GM19455 (cell line): ENCODE data around the gene ANTKMT.

ENCODE experiments used
- ATAC-seq: cut with Tn5 transposase; IDR thresholded peaks from one replicate; pipeline ENCODE4 v1.9.1; 2021; ENCODE audit not compliant: unreplicated experiment

The ANTKMT gene, protein sequence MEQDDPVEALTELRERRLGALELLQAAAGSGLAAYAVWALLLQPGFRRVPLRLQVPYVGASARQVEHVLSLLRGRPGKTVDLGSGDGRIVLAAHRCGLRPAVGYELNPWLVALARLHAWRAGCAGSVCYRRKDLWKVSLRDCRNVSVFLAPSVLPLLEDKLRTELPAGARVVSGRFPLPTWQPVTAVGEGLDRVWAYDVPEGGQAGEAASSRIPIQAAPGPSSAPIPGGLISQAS

DNA sequence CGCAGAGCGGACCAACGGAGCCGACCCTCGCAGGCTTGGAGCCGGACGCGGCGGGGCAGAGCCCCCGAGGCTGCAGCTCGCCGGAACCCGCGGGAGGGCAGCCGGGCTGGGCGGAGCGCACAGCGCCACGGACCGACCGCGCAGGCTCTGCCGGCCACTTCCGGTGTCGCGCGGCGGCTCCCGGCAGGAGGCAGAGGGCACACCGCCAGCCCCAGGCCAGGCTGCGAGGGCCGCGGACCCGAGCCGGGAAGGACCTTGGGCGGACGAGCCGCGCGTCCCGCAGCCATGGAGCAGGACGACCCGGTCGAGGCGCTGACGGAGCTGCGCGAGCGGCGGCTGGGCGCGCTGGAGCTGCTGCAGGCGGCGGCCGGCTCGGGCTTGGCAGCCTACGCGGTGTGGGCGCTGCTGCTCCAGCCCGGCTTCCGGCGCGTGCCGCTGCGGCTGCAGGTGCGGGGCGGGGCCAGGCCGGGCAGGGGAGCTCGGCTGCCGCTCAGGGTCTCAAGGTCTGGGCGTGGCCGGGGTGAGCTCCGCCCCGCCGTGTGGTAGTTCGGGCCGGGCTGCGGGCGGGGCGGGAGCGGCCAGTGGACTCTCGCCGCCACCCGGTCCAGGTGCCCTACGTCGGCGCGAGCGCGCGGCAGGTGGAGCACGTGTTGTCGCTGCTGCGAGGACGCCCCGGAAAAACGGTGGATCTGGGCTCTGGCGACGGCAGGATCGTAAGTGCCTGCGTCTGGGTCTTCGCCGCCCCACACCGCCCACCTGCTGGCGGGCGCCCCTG is at the start of gene ANTKMT:
TSS of gene ANTKMT (plus strand) at position 157 of the 775 bp plus-strand sequence. CDS start at position 286, 129 bp downstream.
- peak; percentile 62 for ATAC-seq

DNA sequence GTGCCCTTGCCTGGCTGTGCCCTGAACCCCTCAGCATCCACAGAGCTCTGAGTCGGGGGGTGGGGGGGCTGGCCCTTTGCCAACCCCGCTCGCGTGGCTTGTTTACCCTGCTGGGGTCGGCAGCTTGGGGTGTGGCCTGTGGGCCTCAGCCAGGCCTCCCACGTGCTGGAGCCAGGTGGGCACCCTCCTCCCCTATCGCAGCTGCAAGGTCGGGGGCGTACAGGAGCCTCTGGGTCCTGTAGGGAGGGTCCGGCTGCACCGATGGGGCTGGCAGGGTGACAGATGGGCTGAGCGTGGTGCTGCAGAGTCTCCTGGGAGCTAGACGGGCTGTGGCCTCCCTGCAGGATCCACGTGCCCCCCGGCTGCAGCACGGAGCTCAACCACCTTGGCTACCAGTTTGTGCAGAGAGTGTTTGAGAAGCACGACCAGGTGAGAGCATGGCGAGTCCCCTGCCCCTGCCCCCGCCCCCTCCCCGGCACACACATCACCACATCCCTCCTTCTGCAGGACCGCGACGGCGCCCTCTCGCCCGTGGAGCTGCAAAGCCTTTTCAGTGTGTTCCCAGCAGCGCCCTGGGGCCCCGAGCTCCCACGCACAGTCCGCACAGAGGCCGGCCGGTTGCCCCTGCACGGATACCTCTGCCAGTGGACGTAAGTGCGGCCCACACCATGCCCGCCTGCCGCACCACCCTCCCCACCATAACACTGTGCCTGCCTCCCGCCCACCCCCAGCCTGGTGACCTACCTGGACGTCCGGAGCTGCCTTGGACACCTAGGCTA is 49.4 kb upstream of the ANTKMT start:
- ATAC-seq: no peak

DNA sequence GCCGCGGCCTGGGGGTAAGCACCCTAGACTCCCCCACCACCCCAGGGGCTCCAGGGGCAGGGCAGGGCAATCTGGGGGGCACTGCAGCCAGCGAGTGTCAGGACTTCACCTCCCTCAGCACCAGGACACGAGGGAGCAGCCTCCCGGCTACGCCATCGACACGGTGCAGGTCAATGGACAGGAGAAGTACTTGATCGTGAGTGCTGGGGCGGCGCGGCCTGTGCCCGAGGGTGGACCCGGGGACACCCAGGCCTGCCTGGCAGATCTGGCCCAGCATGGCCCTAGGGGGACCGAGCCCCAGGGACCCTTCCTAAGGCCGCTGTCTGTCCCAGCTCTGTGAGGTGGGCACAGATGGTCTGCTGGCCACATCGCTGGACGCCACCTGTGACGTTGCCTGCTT is 48.6 kb upstream of the ANTKMT start:
- no peak for ATAC-seq

DNA sequence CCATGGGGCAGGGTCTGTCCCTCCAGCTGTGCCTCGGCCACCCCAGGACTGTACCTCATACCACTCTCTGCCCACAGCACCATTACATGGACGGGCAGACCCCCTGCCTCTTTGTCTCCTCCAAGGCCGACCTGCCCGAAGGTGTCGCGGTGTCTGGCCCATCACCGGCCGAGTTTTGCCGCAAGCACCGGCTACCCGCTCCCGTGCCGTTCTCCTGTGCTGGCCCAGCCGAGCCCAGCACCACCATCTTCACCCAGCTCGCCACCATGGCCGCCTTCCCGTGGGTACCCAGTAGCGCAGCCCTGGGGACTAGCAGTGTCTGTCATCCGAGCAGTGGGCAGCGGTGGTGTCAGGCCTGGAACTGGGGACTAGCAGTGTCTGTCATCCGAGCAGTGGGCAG is 48.1 kb upstream of the ANTKMT start:
- no peak for ATAC-seq

DNA sequence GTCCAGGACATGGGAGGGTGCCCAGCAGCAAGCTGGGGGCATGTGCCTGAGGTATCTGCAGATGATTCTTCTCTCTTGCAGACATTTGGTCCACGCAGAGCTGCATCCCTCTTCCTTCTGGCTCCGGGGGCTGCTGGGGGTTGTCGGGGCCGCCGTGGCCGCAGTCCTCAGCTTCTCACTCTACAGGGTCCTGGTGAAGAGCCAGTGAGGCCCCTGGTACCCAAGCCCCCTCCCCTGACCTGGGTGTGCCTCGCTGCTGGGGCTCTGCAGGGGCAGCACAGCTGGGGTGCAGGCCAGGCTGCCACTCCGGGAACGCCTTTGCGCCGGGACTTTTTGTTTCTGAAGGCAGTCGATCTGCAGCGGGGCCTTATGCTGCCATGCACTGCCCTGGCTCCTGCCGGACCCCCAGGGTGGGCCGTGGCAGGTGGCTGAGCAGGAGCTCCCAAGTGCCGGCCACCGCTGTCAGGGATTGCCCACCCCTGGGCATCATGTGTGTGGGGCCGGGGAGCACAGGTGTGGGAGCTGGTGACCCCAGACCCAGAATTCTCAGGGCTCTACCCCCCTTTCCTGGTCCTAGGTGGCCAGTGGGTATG is 47.5 kb upstream of the ANTKMT start:
- no peak for ATAC-seq

DNA sequence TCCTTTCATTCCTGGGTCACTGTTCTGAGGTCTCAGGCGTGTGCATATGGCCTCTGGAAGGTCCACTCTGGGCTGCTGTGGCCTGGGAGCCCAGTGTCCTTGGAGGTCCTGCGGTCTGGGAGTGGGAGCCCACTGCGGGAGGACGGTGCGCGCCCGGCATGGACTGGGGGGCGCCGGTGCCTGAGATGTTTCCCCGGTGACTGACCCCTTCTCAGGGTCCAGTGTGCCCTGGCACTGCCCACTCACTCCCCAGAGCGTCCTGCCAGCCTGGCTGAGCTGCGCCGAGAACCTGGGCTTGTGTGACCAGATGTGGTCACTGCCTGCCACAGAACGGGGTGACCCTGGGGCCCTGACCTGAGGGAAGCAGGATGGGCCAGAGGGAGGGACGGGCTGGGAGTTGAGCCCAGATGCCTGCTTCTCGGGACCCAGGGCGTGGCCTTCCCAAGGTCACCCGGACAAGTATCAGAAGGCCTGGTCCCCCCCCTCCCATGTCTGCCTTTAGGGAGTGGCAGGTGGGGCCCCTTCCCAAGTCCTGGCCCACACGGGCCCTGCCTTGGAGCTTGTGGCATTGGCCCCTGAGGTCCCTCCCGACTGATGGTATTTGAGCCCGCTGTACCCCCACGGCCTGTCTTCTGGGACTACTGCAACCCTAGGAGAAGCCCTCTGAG is 46.6 kb upstream of the ANTKMT start:
- no peak for ATAC-seq

DNA sequence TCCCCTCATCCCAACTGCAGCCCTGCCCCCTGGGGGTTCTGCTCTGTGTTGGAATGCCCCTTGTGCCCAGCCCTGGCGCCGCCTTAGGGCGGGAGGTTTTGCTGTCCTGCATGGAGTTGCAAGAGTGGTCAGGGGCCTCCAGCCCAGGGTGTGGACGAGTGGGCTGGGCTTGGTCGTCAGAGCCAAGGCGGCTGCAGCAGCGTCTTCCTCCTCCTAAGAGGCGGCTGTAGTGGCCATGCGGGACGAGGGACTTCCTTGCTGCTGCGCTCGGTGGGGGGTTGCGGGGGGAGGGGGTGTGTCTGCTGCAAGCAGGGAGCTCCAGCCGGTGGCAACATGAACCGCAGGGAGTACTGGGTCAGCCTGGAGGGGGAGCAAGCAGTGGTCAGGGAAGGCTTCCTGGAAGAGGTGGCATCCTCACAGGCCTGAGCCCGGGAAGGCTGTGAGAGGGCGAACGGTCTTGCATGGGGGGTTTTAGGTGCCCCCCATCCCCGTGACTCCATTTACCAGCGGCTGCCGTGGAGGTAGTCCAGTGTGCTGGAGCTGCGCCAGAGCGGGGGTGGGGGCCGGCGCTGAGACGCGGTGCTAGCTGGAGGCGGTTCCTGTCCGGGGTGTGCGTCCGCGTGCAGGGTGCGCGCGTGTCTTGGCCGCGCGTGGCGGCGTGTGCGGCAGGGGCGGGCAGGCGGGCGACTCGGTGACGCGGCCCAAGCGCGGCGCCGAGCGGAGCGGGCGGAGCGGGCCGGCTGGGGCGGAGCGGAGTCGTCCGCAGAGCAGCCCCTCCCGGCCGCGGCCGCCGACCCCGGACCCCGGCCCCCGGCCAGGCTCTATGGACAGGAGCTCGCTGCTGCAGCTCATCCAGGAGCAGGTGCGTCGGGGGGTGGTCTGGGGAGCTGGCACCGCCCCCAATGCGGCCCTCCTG is 45.7 kb upstream of the ANTKMT start, which contains the start of gene RHBDL1:
TSS of gene RHBDL1 (plus strand) at position 704 of the 916 bp plus-strand sequence. CDS start at position 824, 120 bp downstream.
- ATAC-seq: no peak

DNA sequence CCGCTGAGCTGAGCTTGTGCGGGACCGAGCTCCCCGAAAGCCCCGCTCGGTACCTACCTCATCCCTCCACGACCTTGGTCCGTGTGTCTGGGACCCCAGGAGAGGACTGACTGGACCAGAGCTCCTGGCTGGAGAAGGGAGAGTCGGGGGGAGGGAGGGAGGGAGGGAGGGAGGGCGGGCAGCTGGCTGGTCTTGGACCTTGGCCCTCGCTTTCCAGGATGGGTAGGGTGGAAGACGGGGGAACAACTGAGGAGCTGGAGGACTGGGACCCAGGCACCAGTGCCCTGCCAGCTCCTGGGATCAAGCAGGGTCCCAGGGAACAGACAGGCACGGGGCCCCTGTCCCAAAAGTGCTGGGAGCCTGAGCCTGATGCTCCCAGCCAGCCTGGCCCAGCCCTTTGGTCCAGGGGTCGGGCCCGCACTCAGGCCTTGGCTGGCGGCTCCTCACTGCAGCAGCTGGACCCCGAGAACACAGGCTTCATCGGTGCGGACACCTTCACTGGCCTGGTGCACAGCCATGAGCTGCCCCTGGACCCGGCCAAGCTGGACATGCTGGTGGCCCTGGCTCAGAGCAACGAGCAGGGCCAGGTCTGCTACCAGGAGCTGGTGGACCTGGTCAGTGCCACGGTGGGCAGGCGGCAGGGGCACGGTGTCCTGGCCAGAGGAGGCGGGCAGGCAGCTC is 44.9 kb upstream of the ANTKMT start:
- ATAC-seq: no peak

DNA sequence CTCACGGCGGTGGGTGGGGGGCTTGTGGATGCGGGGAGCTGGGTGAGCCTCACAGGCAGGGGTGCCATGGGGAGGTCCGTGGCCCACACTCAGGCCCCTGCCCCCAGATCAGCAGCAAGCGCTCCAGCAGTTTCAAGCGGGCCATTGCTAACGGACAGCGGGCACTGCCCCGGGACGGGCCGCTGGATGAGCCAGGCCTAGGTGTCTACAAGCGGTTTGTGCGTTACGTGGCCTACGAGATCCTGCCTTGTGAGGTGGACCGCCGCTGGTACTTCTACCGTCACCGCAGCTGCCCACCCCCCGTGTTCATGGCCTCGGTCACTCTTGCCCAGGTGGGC is 44.4 kb upstream of the ANTKMT start:
- no peak for ATAC-seq

DNA sequence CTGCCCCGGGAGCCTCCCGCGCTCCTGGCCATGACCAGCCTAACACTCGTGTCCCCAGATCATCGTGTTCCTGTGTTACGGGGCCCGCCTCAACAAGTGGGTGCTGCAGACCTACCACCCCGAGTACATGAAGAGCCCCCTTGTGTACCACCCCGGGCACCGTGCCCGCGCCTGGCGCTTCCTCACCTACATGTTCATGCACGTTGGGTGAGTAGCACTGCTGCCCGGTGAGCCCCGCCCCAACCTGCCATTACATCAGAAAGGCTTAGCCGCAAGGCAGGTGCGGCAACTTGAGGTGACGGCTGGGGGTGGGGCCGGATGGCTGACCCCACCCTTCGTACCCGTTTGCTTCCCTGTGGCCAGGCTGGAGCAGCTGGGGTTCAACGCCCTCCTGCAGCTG is 44.0 kb upstream of the ANTKMT start:
- ATAC-seq: no peak

DNA sequence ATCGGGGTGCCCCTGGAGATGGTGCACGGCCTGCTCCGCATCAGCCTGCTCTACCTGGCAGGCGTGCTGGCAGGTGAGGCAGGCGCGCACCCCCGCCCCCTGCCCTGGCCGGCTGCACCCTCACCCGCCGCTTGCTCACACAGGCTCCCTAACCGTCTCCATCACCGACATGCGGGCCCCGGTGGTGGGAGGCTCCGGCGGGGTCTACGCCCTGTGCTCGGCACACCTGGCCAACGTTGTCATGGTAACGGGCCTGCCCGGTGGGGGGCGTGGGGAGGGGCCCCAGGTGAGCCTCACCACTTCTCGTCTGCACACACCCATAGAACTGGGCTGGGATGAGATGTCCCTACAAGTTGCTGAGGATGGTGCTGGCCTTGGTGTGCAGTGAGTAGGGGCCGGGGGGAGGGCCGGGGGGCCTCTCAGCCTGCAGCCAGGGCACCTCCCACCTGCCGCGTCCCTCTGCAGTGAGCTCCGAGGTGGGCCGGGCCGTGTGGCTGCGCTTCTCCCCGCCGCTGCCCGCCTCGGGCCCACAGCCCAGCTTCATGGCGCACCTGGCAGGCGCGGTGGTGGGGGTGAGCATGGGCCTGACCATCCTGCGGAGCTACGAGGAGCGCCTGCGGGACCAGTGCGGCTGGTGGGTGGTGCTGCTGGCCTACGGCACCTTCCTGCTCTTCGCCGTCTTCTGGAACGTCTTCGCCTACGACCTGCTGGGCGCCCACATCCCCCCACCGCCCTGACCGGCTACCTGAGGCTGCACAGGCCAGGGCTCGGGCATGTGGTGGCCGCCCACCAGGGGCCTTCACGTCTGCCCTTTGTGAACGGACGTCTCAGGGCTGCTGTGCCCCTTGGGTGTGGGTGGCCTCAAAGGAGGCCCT is 43.4 kb upstream of the ANTKMT start:
- no peak for ATAC-seq

DNA sequence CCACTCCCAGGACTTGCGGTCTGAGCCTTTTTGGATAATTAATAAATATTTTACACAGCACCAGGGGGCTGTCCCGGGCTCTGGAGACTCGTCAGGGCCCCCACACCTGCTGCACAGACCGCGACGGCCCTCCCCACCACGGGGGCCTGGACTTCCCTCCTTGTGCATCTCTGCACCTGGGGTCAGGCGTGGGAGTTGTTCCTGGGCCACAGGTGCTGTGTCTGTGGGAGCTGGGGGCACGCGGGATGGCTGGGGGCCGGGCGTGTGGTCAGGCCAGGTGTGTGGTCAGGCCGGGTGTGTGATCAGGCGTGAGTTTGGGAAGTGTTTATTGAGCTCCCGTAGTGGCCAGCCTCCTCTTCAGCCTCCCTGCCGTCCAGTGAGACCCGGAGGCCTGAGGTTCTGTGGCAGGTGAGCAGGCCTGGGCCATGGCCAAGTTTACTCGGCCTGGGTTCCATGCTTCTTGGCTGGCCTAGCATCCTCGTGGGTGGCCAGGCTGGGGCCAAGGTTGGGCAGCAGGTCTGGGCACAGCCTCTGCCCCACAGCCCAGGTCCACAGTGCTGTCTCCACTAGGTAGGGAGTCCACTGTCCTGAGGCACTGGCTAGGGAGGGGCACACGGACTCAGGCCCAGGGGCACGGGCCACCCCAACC is 42.6 kb upstream of the ANTKMT start:
- no peak for ATAC-seq

DNA sequence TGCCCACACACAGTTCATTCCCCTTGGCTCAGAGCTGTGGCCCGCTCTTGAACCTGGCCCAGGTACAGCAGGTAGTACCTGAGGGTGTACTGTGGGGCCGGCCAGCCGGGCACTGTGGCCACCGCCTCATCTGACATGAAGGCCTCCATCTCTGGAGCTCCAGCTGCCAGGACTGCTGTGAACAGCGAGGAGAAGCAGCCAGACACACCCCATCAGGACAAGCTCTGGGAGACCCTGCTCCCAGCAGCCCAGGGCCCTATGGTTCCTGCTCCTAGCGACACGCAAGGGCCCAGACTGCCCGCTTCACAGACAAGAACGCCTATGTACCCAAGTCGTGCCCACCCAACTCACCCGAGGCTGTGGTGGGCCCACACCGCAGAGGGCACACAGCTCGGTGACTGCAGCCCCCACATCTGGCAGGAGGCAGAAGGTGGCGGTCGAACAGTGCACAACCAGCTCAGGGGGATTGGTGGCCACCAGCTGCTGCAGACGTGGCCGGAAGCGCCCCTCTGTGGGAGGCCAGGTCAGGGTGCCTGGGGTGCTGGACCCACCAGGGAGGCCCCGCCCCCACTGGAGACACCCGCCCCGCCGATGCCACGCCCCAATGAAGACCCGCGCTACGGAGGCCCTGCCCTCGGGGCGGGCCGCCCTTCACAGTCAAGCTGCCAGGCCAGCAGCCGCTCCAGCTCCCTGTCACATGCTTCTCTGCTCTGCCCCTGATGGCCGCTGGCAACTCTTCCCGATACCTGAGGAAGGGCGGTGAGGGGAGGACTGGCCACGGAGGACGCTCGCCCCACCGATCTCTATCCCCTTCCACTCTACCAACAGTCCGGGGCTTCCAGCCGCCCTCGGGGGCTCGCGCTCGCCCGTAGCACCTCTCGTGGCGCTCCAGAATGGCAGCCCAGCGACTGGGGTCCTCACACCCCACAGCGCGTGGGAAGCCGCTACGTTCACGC is 41.8 kb upstream of the ANTKMT start:
- no peak for ATAC-seq

DNA sequence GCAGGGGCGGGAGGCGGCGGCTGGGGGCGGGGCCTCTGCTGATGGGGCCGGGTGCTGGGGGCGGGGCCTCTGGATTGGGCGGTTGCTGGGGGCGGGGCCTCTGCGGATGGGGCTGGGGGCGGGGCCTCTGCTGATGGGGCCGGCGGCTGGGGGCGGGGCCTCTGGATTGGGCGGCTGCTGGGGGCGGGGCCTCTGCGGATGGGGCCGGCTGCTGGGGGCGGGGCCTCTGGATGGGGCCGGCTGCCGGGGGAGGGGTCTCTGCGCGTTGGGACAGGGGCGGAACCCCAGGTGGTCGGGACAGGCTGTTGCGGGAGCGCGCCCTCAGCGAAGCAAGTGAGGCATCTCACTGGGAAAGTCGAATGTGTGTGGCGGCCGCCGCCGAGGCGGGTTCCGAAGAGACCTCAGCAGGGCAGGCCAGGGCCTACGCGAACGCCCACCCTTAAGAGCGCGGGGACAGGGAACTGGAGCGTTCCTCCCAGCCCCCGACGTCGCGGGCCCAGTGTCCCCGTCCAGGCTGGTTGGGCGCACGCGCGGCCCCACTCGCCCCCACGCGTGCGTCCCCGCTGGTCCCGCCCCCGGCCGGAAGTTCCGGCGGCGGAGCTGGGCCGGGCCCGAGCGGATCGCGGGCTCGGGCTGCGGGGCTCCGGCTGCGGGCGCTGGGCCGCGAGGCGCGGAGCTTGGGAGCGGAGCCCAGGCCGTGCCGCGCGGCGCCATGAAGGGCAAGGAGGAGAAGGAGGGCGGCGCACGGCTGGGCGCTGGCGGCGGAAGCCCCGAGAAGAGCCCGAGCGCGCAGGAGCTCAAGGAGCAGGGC is 40.9 kb upstream of the ANTKMT start, which contains the start of gene STUB1:
TSS of gene STUB1 (plus strand) at position 597 of the 811 bp plus-strand sequence. CDS start at position 713, 116 bp downstream.
- ATAC-seq: no peak

DNA sequence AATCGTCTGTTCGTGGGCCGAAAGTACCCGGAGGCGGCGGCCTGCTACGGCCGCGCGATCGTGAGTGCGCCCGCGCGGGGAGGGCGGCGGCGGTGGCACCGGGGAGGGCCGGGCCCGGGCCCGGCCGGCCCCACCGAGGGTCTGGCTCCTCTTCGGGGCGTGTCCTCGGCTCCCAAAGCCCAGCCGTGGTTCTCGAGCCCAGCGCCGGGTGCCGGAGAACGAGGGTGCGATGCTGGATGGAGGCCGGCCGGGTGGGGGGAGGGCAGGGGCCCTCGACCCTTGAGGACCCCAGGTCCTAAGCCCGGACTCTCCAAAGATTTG is 40.4 kb upstream of the ANTKMT start:
- ATAC-seq: no peak
